Mesenteric fat pad (tissue), 1 donor: ENCODE measurements around the gene TJP1. TPM values are rescaled to one million over a fixed set of nuclear protein-coding genes. Genes with fewer than 3 reads are reported as not detected.

Source experiments
- DNase-seq: peaks from one replicate; pipeline ENCODE4 v3.0.0-alpha.2; 2020; ENCODE audit warnings: low spot score
- total RNA-seq: library from RNA; stranded (reverse); fragmentation: NEBNext Ultra II Directional; extraction: Animal tissue kit (Norgen Biotek cat#: 25700); gene quantifications from one replicate; pipeline ENCODE4 v1.2.1, GENCODE V29; 2021
- donor health status: DM: yes; HTN: yes; CAD: no.

The TJP1 gene
- total RNA-seq, 1 donor from 2014 or later, result 89.6 TPM

DNA sequence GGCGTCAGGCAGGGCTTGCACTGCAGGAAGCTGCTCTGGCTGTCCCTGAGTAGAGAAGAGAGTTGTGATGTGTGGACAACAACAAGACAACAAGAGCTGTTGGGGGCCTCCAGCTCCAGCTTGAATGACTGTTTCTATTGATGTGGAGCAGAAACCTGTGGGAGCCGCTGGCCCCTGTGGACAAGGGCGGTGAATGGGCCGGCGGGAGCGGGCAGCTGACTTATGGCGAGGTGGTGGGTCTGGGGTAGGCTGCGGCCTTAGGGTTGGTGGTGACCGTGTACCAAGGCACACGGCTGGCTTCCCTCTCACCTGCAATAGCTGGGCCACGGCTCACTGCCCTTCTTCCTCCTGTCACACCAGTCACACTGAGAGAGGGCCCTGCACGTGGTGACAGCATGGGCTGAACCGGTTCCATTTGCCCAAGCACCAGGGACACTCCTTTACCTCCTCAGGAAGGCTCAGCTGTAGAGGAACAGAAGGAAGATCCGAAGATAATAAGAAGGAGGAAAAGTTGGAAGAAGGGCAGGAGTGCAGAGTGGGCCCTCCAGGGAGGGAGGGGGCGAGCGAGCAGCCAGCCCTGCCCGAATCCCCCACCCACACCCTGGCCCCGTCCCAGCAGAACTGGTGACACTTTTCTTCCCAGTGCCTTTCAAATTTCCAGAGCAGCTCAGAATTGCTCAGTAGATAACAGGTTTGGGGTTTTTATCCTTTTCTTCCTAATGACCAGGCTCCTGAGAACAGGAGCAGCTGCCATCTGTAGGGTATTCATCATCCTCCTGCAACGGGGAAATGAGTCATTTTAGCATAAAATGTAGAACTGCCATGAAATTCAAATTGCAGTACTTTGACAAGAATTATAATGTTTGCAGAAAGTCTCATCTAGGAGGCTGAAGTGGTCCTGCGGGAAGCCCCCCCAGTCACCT is 136.9 kb downstream of the TJP1 start:
- DNase-seq, result peak; percentile 64

DNA sequence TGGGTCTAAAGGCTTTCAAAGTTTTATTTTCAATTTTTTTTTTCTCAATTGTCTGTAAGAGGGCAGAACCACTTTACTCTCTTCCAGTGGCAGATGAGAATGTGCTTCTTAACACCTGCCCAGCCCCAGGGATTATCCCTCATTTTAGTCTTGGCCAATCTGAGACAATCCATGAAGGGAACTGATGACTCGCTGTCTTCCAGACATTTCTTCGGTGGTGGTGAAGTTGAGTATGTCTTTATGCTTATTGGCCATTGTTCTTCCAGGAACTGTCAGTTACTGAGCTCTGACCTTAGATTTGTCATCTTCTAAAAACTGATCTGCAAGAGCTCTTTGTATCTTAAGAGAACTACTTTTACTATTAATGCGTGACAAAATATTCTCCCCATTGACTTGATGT is 139.5 kb downstream of the TJP1 start:
- DNase-seq, result no peak

DNA sequence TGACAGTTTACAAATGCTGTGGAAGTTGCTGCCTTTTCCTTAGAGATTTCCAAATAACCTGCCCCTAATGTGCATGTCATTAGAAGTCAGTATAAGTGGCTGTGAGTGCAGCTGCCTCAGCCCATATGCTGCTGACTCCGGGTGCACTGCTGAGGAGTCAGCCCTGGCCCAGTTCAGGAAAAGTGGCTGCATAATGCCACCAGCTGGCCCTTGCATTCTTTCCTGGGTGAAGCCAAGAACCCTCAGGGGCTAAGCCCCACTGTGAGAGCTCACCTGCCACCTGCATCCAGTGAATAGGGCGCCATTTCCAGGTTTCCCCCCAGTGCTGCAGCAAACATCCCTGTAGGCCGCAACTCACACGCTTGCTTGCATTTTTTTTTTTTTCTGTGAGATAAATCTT is 139.9 kb downstream of the TJP1 start:
- DNase-seq, result peak; percentile 12

DNA sequence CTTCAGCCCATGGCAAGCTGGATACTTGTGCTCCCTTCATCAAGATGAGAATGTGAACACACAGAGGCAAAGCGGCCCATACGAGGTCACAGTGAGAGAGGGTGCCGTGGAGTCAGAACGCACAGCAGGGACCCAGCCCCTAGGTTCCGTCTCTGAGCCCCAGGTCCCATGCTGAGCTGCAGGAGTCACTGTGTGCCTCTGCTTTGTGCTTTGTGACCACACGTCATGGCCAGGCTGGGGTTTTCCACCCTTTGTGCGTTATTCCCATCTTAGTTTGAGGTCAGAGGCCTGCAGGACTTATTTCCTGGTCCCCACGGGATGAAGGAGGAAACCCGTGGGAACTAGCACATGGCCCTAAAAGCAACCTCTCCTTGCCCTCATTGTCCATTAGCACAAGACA is 140.3 kb downstream of the TJP1 start:
- peak; percentile 51 for DNase-seq

DNA sequence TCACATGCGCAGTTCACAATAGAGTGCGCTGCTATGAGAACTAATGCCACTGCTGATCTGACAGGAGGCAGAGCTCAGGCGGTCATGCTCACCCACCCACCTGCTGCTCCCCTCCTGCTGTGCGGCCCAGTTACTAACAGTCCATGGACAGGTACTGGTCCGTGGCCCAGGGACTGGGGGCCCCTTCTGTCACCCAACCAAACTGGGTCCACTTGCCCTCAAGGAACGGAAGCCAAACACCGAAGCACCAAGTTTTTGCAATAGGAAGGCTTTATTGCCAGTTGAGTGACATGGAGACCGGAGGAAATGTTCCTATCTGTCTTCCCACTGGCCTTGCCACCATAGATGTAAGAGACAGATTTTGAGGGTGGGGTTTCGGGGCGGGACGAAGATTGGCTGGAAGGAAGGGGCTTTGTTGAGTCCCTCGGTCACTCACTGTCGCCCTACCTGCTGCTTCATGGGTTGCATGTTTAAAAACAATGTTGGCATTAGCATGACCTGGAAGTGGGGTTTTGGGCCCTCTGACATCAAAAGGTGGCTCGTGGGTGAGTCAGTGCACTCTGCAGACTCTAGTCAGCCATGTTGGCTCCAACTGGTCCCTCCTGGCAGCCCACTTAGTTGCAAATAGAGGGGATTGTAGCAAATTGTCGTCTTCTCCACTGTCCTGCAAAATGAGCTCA is 141.0 kb downstream of the TJP1 start:
- DNase-seq, result peak; percentile 55

DNA sequence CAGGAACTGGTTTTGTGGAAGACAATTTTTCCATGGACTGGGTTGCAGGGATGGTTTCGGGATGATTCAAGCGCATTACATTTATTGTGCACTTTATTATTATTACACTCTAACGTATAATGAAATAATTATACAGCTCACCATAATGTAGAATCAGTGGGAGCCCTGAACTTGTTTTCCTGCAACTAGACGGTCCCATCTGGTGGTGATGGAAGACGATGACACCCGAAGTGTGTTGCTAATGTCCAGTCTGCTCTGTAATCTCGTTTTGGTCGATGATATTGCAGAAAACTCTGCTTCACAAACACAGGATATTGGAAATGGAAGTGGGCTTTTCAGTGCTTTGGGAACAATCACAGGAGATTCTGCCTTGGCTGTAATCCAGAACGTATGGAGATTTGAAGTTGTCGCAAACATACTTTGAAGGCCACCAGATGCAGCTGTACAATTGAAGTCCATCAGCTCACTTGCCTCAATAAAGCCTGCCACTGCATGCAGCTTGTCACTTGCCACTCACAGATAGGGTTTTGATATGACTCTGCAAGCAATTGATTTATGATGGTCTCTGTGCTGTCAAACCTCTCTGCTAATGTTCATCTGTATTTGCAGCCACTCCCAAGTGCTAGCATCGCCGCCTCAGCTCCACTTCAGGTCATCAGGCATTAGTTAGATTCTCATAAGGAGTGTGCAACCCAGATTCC is 141.7 kb downstream of the TJP1 start:
- no peak for DNase-seq

DNA sequence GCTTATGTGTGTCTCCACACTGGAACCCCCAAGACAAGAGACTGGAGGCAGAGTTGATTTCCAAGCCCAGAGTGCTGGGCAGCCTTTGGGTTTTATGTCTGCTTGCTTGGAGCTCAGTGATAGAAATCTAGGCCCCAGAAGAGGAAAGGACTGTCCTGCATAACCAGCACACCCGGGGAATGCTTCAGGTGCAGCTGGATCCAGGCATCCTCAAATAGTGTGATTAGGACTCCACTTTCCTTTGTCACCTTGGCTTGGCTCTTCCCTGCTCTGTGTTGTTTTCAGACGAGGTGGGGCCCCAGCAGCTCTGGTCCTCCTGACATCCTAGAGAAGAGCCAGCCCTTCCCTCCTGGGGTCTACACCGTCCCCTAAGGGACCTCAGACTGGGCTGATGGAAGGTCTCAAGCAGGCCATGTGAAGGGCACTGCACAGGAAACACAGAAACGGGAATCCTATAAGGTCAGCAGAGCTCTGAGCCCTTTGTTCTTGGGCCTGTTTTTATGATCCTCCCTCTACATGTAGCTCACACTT is 143.7 kb downstream of the TJP1 start:
- peak; percentile 71 for DNase-seq

DNA sequence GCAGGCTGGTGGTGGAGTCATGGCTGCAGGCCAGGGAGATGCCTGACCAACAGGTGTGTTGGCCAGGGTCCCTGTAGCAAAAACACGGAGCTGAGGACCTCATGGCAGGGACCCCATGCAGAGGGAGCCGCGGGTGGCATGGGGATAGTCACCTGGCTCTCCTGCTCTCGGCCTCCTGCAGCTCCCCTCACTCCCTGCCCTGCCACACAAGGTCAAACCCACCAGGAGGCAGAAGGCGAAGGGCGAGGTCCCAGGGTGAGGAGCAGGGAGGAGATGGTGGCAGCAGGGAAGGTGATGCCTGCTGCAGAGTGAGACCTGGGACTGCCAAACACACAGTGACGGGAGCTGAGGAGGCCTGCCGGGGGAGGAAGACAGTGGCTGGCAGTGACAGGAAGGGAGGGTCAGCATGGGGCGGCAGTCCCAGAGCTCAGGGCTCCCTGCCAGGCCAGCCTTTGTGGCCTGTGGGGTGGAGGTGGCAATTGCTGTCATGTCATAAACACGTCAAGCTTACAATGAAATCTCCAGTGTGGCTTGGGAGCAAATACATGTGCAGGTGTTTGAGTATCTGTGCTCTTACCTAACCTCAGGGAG is 144.3 kb downstream of the TJP1 start:
- DNase-seq, result peak; percentile 77

DNA sequence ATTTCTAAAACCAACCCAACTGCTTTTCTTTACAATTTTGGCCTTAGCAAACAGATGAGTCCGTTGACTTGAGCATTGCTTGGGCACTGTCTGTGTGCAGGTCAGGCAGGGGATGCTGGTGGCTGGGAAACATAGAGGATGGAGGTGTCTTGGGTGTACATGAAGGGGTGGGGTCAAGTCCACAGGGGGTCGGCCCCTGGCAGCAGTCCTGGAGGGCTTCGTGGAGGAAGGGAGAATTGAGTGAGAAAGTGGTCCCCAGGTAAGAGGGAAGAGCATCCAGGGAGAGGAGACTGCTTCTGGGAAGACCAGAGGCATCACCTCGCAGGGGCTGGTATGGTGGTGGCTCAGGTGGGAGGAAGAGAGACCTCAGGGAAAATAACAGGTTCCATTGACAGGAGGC is 144.8 kb downstream of the TJP1 start:
- peak; percentile 73 for DNase-seq

DNA sequence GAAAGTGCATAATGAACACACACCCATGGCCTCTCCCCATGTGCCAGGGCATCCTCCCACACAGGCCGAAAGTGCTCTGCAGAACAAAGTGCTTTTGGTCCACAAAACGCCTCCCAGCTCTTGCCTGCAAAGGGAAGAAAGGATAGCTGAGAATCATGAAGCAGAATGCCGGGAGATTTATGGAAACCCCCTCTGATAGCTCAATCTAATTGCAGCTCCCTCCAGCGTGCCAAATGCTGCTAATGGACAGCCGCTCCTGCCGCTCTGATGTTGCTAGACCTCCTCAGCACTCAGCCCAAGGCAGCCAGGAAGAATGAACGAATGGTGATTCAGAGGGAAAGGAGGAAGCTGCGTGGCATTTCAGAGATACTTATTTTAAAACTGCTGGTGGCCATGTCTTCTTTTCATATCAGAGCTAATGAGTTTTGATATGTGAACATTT is 145.3 kb downstream of the TJP1 start:
- peak; percentile 55 for DNase-seq

DNA sequence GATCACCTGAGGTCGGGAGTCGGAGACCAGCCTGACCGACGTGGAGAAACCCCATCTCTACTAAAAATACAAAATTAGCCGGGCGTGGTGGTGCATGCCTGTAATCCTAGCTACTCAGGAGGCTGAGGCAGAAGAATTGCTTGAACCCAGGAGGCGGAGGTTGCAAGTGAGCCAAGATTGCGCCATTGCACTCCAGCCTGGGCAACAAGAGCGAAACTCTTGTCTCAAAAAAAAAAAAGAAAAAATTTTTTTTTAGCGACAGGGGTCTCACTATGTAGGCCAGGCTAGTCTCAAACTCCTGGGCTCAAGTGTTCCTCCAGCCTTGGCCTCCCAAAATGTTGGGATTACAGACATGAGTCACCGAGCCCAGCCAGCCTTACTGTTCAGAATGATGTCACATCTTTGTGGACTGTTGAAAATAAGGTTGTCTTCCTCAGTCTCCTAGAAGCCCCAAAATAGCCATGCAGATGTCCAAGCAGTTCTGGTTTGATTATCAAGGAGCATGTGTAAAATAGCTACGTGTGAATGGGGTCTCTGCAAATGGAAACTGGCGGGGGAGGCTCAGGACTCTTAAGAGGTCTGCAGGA is 145.8 kb downstream of the TJP1 start:
- DNase-seq, result peak; percentile 18

DNA sequence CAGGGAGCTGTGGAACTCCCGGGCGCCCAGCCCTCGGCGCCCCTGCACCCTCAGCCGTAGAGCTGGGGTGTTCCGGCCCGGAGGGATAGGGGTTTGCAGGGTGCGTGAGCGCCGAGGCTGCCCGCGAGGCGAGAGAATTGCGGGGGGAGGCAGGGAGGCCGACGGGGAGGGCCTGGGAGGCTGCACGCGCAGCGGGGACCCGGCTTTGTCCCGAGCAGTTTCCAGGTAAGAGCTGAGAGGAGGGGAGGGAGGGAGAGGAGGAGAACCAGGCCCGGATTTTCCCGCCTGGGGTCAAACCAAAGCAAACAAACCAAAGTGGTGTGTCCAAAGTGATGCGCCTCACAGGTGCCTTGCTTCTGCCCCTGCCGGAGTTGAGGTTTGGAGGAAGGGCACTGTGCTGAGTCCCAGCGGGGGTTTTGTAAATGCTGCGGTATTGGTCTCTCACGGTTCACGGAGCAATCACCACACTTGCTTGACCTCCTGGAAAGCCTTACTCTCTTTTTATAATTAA is 146.4 kb downstream of the TJP1 start:
- peak; percentile 74 for DNase-seq

DNA sequence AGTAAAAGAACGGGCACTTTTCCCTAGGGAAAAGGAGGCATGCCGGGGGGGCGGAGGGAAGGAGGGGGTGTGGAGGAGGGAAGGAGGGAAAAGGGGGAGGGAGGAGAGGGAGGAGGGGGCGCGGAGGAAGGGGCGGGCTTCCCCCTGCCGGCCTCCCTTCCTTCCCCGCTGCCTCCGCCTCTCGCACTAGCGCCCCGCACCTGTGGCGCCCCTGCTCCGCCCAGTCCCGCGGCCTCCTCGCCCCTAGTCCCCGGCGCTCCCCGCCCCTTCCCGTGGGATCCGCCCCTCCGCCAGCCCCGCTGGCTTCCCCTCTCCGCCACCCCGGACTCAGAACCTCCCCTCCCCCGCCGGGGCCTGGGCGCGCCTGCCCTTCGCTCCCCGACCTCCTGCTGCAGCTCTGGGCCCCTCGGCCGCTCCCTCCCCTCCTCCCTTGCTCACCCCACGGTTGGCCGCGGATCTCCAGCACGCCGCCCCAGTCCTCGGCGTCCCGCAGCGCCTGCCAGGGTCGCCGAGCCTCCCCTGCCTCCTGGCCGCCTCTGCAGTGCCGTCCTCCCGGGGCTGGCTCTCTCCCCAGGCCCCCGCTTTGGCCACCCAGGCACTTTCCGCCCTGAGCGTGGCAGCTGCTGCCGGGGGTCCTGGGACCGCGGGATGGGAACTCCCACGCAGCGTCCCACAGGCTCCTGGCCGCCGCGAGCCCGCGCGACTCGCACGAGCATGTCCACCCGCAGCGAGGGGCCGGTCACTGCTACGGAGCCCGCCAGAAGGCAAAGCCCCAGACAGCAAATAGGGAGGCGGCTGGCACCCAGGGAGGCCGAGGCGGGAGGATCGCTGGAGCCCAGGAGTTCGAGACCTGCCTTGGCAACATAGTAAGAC is 147.4 kb downstream of the TJP1 start:
- peak; percentile 90 for DNase-seq

DNA sequence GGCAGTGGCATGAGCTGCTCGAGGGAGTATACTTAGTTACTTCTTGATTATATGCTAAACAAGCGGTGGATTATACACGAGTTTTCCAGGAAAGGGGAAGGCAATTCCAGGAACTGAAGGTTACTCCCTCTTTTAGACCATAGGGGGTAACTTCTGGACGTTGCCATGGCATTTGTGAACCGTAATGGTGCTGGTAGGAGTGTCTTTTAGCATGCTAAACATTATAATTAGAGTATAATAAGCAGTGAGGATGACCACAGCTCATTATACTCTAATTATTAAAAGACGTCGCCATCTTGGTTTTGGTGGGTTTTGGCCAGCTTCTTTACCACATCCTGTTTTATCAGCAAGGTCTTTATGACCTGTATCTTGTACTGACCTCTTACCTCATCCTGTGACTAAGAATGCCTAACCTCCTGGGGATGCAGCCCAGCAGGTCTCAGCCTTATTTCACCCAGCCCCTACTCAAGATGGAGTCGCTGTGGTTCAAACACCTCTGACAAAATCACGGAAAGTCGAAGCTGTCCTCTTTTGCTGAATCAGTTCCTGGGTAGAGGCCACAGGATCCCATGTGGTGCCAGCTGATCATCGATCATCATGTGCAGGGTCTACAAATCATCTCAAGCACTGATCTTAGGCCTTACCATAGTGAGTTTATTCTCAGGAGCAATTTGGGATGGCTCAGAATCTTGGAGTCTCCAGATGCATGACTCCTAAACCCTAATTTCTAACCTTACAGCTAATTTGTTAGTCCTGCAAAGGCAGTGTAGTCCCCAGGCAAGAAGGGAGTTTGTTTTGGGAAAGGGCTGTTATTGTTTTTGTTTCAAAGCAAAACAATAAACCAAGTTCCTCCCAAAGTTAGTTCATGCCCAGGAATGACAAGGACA is 149.1 kb downstream of the TJP1 start:
- DNase-seq, result peak; percentile 16

DNA sequence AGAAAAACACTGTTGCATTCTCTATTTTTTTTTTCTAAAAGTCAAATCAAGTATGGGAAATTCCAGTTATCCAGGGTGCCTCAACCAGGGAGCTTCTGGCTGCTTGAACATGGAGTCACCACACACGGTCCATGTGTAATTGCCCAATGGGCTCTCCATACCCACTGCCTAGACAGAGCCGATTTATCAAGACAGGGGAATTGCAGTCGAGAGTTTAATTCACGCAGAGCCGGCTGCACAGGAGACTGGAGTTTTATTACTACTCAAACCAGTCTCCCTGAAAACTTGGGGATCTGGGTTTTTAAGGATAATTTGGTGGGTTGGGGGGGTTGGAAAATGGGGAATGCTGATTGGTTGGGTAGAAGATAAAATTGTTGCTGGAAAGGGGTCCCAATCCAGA is 149.8 kb downstream of the TJP1 start:
- peak; percentile 51 for DNase-seq

DNA sequence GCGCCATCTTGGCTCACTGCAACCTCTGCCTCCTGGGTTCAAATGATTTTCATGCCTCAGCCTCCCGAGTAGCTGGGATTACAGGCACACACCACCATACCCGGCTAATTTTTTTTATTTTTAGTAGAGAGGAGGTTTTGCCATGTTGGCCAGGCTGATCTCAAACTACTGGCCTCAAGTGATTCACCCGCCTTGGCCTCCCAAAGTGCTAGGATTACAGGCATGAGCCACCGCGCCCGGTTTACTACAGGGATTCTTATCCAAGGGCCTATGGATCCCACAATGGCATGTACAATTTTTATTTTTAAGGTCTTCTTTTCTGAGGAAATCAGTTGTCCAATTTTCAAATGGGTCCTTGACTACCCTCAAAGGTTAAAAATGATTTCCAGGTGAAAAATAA is 150.2 kb downstream of the TJP1 start:
- DNase-seq, result peak; percentile 55

DNA sequence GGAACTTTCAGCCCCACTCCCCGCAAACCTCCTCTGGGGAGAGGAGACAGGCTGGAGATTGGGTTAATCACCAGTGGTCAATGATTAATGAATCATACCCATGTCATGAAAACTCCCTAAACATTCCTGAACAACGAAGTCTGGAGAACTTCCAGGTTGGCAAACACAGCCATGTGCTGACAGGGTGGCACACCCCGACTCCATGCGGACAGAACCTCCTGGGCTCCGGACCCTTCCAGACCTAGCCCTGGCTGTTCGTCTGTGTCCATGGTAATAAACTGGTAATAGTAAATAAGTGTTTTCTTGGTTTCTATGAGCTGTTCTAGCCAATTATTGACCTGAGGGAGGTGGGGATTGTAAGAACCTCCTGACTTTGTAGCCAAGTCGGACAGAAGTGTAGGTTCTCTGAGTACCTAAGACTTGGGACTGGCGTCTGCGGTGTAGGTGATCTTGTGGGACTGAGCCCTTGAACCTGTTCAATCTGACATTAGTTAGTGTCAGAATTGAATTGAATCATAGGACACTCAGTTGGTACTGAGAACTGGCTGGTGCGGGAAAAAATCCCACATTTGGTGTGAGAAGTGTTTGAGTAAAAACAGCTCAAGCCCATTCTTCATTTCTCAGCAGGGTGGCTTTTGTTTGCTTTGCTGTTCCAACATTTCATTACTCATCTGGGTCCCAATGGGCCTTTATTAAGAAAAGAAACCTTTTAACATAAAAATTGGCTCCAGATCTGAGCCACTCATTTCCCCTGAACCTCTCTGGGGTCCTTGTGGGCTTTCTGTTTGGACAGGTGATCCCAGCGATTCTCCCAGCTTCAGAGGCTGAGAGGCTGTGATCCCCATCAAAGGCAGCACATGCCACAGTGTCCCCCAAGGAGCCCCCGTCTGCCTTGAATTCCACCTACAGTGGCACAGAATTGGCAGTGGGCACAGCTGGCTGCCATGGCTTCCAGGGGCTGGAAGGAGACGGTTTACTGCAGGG is 151.0 kb downstream of the TJP1 start:
- peak; percentile 67 for DNase-seq
